GM12891 (cell line): Measurements from ENCODE around the gene ASIC2.

Source experiments
- POLR2A ChIP-seq: IDR thresholded peaks from 2 replicates; pipeline ENCODE4 v1.6.1; 2011; ENCODE audit warnings: low read depth, low read length, control low read depth
- POLR2AphosphoS5 ChIP-seq: IDR thresholded peaks from 2 replicates; pipeline ENCODE4 v1.6.1; 2011; ENCODE audit warnings: low read depth, low read length, control low read depth
- SPI1 ChIP-seq: IDR thresholded peaks from 2 replicates; pipeline ENCODE4 v1.6.1; 2011; ENCODE audit warnings: low read depth, low read length, control low read depth
- TAF1 ChIP-seq: IDR thresholded peaks from 2 replicates; pipeline ENCODE4 v1.6.1; 2011; ENCODE audit warnings: low read depth, low read length, control low read depth

DNA sequence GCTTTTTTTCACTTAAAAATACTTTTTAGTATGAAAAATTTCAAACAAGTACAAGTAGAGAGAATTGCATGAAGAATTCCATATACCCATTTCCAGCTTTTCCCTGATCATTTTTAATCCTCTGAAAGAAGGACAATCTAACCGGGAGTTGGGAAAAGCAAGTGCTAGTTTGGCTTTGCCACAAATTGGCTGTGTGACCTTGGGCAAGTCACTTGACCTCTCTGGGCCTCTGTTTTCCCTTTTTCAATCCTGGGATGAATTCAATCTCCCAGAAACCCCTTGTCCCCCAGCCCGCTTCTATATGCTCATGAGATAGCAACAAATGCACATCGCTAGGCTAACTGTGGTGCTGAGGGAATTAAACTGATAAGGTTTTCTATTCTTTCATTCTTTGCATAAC lies 49.4 kb downstream of the ASIC2 start:
- TF ChIP-seq POLR2AphosphoS5 (no peak), POLR2A (no peak), TAF1 (no peak), SPI1 (no peak)
